ENCODE data around the gene TPH1.

The TPH1 gene

GRCh38 chr11:18046116-18046777 is at the start of gene TPH1:
TSS of gene TPH1 (minus strand) at chr11:18046269. CDS start at chr11:18040762, 5,507 bp downstream.
- peak; percentile 5 for DNase-seq (ENCODE audit: low spot score)

GRCh38 chr11:18093959-18094358 is 47.9 kb upstream of the TPH1 start:
- no peak for DNase-seq (ENCODE audit: low spot score)

- no peak for DNase-seq (ENCODE audit: low spot score)
Measured at GRCh38 chr11:18091731-18092130, 45.7 kb upstream of the TPH1 start.

- DNase-seq (ENCODE audit: low spot score): no peak
Measured at GRCh38 chr11:18088966-18089365, 42.9 kb upstream of the TPH1 start.

- DNase-seq (ENCODE audit: low spot score): no peak
Measured at GRCh38 chr11:18088366-18088765, 42.3 kb upstream of the TPH1 start.

- no peak for DNase-seq (ENCODE audit: low spot score)
Measured at GRCh38 chr11:18081551-18081950, 35.5 kb upstream of the TPH1 start.

GRCh38 chr11:18080451-18080850 is 34.4 kb upstream of the TPH1 start:
- DNase-seq (ENCODE audit: low spot score): no peak

GRCh38 chr11:18078909-18079308 is 32.8 kb upstream of the TPH1 start:
- DNase-seq (ENCODE audit: low spot score): no peak

- no peak for DNase-seq (ENCODE audit: low spot score)
Measured at GRCh38 chr11:18075444-18075843, 29.4 kb upstream of the TPH1 start.

GRCh38 chr11:18071098-18071705 is 25.1 kb upstream of the TPH1 start:
- no peak for DNase-seq (ENCODE audit: low spot score)

- DNase-seq (ENCODE audit: low spot score): no peak
Measured at GRCh38 chr11:18067372-18067771, 21.3 kb upstream of the TPH1 start.

GRCh38 chr11:18066626-18067025 is 20.6 kb upstream of the TPH1 start:
- no peak for DNase-seq (ENCODE audit: low spot score)

- DNase-seq (ENCODE audit: low spot score): no peak
Measured at GRCh38 chr11:18065572-18065971, 19.5 kb upstream of the TPH1 start.

GRCh38 chr11:18064450-18065054 is 18.5 kb upstream of the TPH1 start:
- DNase-seq (ENCODE audit: low spot score): no peak

GRCh38 chr11:18063862-18064434 is 17.9 kb upstream of the TPH1 start:
- no peak for DNase-seq (ENCODE audit: low spot score)

GRCh38 chr11:18063125-18063524 is 17.1 kb upstream of the TPH1 start:
- DNase-seq (ENCODE audit: low spot score): no peak

- DNase-seq (ENCODE audit: low spot score): no peak
Measured at GRCh38 chr11:18061351-18061750, 15.3 kb upstream of the TPH1 start.

GRCh38 chr11:18056561-18057181 is 10.6 kb upstream of the TPH1 start:
- DNase-seq (ENCODE audit: low spot score): no peak

- DNase-seq (ENCODE audit: low spot score): no peak
Measured at GRCh38 chr11:18054511-18055103, 8.5 kb upstream of the TPH1 start.

- DNase-seq (ENCODE audit: low spot score): no peak
Measured at GRCh38 chr11:18050848-18051247, 4.8 kb upstream of the TPH1 start.

GRCh38 chr11:18036456-18036855 is 9.6 kb downstream of the TPH1 start:
- no peak for DNase-seq (ENCODE audit: low spot score)

GRCh38 chr11:18027475-18027874 is 18.6 kb downstream of the TPH1 start:
- no peak for DNase-seq (ENCODE audit: low spot score)

Measured in hepatic stellate cell (primary cell).